ENCODE results near the gene TRAPPC2B.

TRAPPC2B gene

GRCh38 chr19:57362997-57363687 is at the start of gene TRAPPC2B, which contains the start of gene ZNF547:
TRAPPC2B (plus strand) TSS chr19:57363551; CDS start chr19:57364834, 1,283 bp downstream.
ZNF547 (plus strand) TSS chr19:57363551; CDS start chr19:57368556, 5,005 bp downstream.
- peak; percentile 98 for DNase-seq

- no peak for DNase-seq
Observed at GRCh38 chr19:57314146-57314545, 49.2 kb upstream of the TRAPPC2B start.

- no peak for DNase-seq
Observed at GRCh38 chr19:57317503-57317902, 45.8 kb upstream of the TRAPPC2B start.

GRCh38 chr19:57319869-57320179 is 43.5 kb upstream of the TRAPPC2B start:
- DNase-seq, result no peak

GRCh38 chr19:57320180-57321084 is 42.9 kb upstream of the TRAPPC2B start, which contains the start of gene ZNF543:
ZNF543 (plus strand) TSS chr19:57320472; CDS start chr19:57320854, 382 bp downstream.
- peak; percentile 96 for DNase-seq

- DNase-seq, result no peak
Observed at GRCh38 chr19:57321116-57321515, 42.2 kb upstream of the TRAPPC2B start.

GRCh38 chr19:57321751-57322150 is 41.6 kb upstream of the TRAPPC2B start:
- no peak for DNase-seq

- DNase-seq, result no peak
Observed at GRCh38 chr19:57324992-57325391, 38.4 kb upstream of the TRAPPC2B start.

GRCh38 chr19:57327993-57328392 is 35.4 kb upstream of the TRAPPC2B start:
- no peak for DNase-seq

- no peak for DNase-seq
Observed at GRCh38 chr19:57334191-57334590, 29.2 kb upstream of the TRAPPC2B start.

GRCh38 chr19:57338877-57339276 is 24.5 kb upstream of the TRAPPC2B start:
- DNase-seq, result no peak

- DNase-seq, result no peak
Observed at GRCh38 chr19:57342582-57342981, 20.8 kb upstream of the TRAPPC2B start.

GRCh38 chr19:57348136-57348535 is 15.2 kb upstream of the TRAPPC2B start:
- DNase-seq, result no peak

GRCh38 chr19:57350877-57351805 is 12.2 kb upstream of the TRAPPC2B start, which contains the start of gene ZNF304:
ZNF304 (plus strand) TSS chr19:57351271; CDS start chr19:57351665, 394 bp downstream.
- peak; percentile 94 for DNase-seq

- DNase-seq, result no peak
Observed at GRCh38 chr19:57351867-57352266, 11.5 kb upstream of the TRAPPC2B start.

GRCh38 chr19:57355916-57356315 is 7.4 kb upstream of the TRAPPC2B start:
- no peak for DNase-seq

GRCh38 chr19:57357406-57357805 is 5.9 kb upstream of the TRAPPC2B start:
- DNase-seq, result no peak

- no peak for DNase-seq
Observed at GRCh38 chr19:57359300-57359699, 4.1 kb upstream of the TRAPPC2B start.

GRCh38 chr19:57362419-57362818 is 932 bp upstream of the TRAPPC2B start:
- DNase-seq, result no peak

GRCh38 chr19:57363688-57364181 is 384 bp downstream of the TRAPPC2B start:
- no peak for DNase-seq

GRCh38 chr19:57366776-57367175 is 3.4 kb downstream of the TRAPPC2B start:
- no peak for DNase-seq

- DNase-seq, result no peak
Observed at GRCh38 chr19:57374179-57374578, 10.8 kb downstream of the TRAPPC2B start.

Data from activated CD4-positive, alpha-beta T cell treated with anti-CD3 and anti-CD28 coated beads, Interleukin-10, Interleukin-2, amounts not matched to agents 100 ng/mL and 50 ng/mL, durations not matched to agents 16 hours and 8 hours (primary cell).